Stomach (tissue), 9 donors: Measurements from ENCODE around the gene LRRC74B. TPM values are rescaled to one million over a fixed set of nuclear protein-coding genes. Genes with fewer than 3 reads are reported as not detected.

Source experiments
- DNase-seq, 2 donors: peaks; one replicate each; pipeline versions ENCODE4 v3.0.0 to v3.0.0-alpha.2; 2013 to 2019
- H3K27ac ChIP-seq, 5 donors: fragments of 200-600 bp in 4 of 5; sonication (generic) in 4 of 5; one replicate each; pipeline ENCODE4 v1.5.1; 2013 to 2019; ENCODE audit warnings: mild to moderate bottlenecking in 1 of 5, moderate library complexity in 1 of 5
- H3K27me3 ChIP-seq, 3 donors: fragments of 200-600 bp; sonication (generic); one replicate each; pipeline ENCODE4 v1.5.1; 2017 to 2019; ENCODE audit warnings: mixed run types in 1 of 3
- H3K36me3 ChIP-seq, 4 donors: fragments of 200-600 bp; sonication (generic); 1 replicate in 3 of 4; 2 replicates in 1 of 4; pipeline ENCODE4 v1.5.1; 2016 to 2019
- H3K4me1 ChIP-seq, 4 donors: fragments of 200-600 bp; sonication (generic); one replicate each; pipeline ENCODE4 v1.5.1; 2016 to 2019
- H3K4me3 ChIP-seq, 4 donors: fragments of 200-600 bp; sonication (generic) in 3 of 4; one replicate each; pipeline ENCODE4 v1.5.1; 2016 to 2019; ENCODE audit warnings: mild to moderate bottlenecking in 1 of 4
- H3K9me3 ChIP-seq, 4 donors: fragments of 200-600 bp; sonication (generic); one replicate each; pipeline ENCODE4 v1.5.1; 2016 to 2019
- EP300 ChIP-seq: sonication (generic); formaldehyde crosslinking; IDR thresholded peaks from one replicate; pipeline ENCODE4 v1.6.1; 2017; ENCODE audit warnings: antibody characterized with exemption
- POLR2A ChIP-seq, 4 donors: fragments of 450-650 bp; IDR thresholded peaks; one replicate each; pipeline ENCODE4 v1.6.1; 2016; ENCODE audit warnings: antibody characterized with exemption in 4 of 4, control low read depth in 2 of 4, mild to moderate bottlenecking in 1 of 4, moderate library complexity in 1 of 4
- POLR2AphosphoS5 ChIP-seq, 3 donors: sonication (generic); formaldehyde crosslinking; IDR thresholded peaks; one replicate each; pipeline ENCODE4 v1.6.1; 2016; ENCODE audit warnings: antibody characterized with exemption in 3 of 3
- WGBS, 5 donors: extraction: QIAGEN DNeasy Blood & Tissue Kit in 3 of 5; methylation state at CpG; one replicate each; pipeline versions ENCODE4 v1.1.5 to v1.1.7; 2013 to 2018; 5-methylcytosine and 5-hydroxymethylcytosine counted together
- intact Hi-C: fragments of 100-400 bp; cut with DNase I; formaldehyde crosslinking; loops from one replicate; pipeline ENCODE4 v1.15.1; 2023; ENCODE audit warnings: low total_unique reads
- polyA plus RNA-seq, 3 donors: library from polyadenylated mRNA; stranded (reverse); fragments of 200-250 nt; gene quantifications; one replicate each; pipeline ENCODE4 v1.2.3, GENCODE V29; 2013
- total RNA-seq, 5 donors: library from RNA; depleted of rRNA; stranded (reverse); fragments of >200 nt; gene quantifications; one replicate each; pipeline versions ENCODE4 v1.1.0 to v1.2.3, GENCODE V29; 2014 to 2016
- TF ChIP-seq, protein P1 (sequence below), 7 experiments: fragments of 450-650 bp in 4 of 7; fragments of 200-600 bp in 3 of 7; sonication (generic) in 3 of 7; IDR thresholded peaks; one replicate each; pipeline ENCODE4 v1.5.1; 2016 to 2019; ENCODE audit warnings: antibody characterized with exemption in 7 of 7, control low read depth in 2 of 7, mild to moderate bottlenecking in 1 of 7
- donor health status: healthy with polysubstance abuse.
- donor health status: Bipolar disorder and iron deficiency.
- donor health status: healthy.

The LRRC74B gene
- total and polyA plus RNA-seq, 8 donors, result not detected

DNA sequence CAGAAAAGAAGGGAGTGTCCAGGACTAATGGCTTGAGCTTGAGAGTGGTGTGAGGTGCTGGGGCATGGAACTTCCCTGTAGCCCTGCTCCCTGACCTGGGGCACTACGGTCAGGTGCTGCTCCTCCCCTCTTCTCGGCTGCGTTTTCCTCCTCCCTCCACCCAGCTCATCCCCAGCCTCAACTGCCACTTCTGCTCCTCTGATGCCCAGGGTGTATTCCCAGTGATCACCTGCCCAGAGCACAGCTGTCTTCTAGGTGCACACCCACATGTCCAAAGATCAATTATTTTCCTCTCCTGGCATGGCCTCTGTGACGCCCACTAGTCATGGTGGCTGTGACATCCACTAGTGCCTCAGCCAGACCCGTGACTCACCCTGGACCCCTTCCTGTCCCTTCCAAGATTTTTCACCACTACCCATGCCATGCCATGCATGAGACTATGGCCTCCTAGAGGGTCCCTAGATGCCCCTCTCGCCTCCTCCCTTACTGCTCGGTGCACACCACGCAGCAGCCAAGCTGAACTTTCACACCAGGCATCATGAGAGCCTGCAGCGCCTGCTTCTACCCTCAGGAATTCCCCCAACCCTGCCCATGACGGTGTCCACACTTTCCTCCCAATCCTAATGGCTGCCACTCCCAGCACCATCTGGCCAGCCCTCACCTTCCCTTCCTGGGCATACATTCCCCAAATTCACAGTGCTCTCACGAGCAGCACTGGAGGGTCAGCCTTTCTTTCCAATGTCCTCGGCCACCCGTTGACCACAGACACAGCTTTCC lies 28.9 kb upstream of the LRRC74B start:
- intact Hi-C loops, result no loop called here
- 79 to 86% (median 81%) methylated on average over 13 of the region's 13 CpGs for WGBS, 5 donors
- no peak for DNase-seq
- no peak overlapping the region for H3K4me3 ChIP-seq
- TF ChIP-seq POLR2A (IDR thresholded peaks at IDR 0.05) (no peak), POLR2AphosphoS5 (IDR thresholded peaks at IDR 0.05) (no peak), EP300 (no peak)
- TF ChIP-seq, protein P1, sequence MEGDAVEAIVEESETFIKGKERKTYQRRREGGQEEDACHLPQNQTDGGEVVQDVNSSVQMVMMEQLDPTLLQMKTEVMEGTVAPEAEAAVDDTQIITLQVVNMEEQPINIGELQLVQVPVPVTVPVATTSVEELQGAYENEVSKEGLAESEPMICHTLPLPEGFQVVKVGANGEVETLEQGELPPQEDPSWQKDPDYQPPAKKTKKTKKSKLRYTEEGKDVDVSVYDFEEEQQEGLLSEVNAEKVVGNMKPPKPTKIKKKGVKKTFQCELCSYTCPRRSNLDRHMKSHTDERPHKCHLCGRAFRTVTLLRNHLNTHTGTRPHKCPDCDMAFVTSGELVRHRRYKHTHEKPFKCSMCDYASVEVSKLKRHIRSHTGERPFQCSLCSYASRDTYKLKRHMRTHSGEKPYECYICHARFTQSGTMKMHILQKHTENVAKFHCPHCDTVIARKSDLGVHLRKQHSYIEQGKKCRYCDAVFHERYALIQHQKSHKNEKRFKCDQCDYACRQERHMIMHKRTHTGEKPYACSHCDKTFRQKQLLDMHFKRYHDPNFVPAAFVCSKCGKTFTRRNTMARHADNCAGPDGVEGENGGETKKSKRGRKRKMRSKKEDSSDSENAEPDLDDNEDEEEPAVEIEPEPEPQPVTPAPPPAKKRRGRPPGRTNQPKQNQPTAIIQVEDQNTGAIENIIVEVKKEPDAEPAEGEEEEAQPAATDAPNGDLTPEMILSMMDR (IDR thresholded peaks at IDR 0.05), result no peak
- H3K27me3 ChIP-seq, result no peaks in the 10 kb centered on the region
- H3K36me3 ChIP-seq, result no peaks in the 10 kb centered on the region
- H3K4me1 ChIP-seq, result peaks cover 15 to 29% (median 28%) of the 10 kb centered on the region in 4 donors
- H3K27ac ChIP-seq, result no peak overlapping the region
- H3K9me3 ChIP-seq, result no peaks in the 10 kb centered on the region

DNA sequence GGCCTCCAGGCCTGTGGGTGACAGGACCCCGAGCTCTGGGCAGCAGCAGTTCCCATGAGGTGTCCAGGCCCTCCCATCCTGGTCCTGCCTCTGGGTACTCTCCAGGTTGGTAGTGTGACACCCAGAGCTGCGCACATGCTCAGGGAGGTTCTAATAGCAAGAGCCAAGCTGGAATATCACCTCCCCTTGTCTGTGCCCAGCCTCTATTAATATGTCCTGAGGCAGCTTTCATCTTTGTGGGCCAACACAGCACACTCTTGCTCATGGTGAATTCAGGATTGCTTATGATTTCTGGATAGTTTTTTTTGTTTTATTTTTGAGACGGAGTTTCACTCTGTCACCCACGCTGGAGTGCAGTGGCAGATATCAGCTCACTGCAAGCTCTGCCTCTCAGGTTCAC lies 27.4 kb upstream of the LRRC74B start:
- DNase-seq, result no peak
- intact Hi-C loops, result no loop called here
- Histone ChIP-seq H3K4me3 (no peak overlapping the region), H3K9me3 (no peaks in the 10 kb centered on the region), H3K27me3 (no peaks in the 10 kb centered on the region), H3K4me1 (peaks cover 15 to 28% (median 27%) of the 10 kb centered on the region in 4 donors), H3K36me3 (no peaks in the 10 kb centered on the region), H3K27ac (no peak overlapping the region)
- 83 to 94% (median 89%) methylated on average over 4 of the region's 4 CpGs for WGBS, 5 donors
- no peak for TF ChIP-seq POLR2AphosphoS5 (IDR thresholded peaks at IDR 0.05)
- TF ChIP-seq, protein P1 (IDR thresholded peaks at IDR 0.05), result no peak

DNA sequence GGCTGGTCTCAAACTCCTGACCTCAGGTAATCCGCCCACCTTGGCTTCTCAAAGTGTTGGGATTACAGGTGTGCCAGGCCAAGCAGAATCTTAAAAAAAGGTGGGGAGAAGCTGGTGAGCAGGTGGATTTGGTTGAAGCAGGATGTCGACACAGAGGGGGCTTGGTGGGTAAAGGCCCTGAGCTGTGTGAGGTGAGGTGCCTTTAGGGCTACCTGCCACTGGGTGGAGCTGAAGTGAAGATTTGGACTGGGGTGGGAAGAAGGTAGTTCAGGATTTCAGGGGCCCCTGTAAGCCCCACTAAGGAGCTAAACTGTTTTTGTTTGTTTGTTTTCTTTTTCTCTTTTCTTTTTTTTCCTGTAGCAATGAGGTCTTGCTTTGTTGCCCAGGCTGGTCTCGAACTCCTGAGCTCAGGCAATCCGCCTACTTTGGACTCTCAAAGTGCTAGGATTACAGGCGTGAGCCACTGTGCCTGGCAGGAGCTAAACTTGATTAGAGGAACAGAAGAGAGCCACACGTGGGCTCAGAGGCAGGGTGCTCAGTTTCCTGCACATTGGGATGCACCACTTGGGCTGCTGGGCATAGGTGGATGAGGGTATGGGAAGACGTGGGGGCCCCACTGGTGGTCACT lies 24.8 kb upstream of the LRRC74B start:
- Histone ChIP-seq H3K4me1 (peaks cover 0 to 2% (median 2%) of the 10 kb centered on the region in 4 donors), H3K27me3 (no peaks in the 10 kb centered on the region), H3K9me3 (no peaks in the 10 kb centered on the region), H3K4me3 (no peak overlapping the region), H3K27ac (no peak overlapping the region), H3K36me3 (no peaks in the 10 kb centered on the region)
- 56 to 59% (median 57%) methylated on average over 7 of the region's 7 CpGs for WGBS, 5 donors
- intact Hi-C loops, result loop anchor here (10.0 kb wide), 1 partner anchor 56 kb away; the partner anchor contains the start of gene AIFM3
- TF ChIP-seq EP300 (no peak), POLR2AphosphoS5 (IDR thresholded peaks at IDR 0.05) (no peak), POLR2A (IDR thresholded peaks at IDR 0.05) (no peak)
- DNase-seq, result no peak

DNA sequence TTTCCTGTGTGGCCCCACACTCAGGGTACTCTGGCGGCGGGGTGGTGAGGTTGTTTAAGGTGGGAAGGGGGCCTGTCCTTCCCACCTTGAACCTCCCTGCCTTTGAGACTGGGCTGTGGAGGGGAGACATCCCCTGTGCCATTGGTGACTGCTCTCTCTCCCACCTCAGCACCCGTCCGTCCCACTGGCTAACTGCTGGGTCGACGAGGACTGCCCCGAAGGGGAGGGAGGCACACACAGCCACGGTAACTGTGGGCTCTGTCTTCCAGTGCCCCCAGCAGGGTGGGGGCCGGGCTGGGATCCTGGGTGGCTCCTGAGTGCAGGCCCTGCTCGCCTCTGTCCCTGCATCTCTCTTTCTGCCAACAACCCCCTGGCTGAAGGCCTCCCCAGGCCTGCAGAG lies 23.2 kb upstream of the LRRC74B start:
- 65 to 79% (median 75%) methylated on average over 6 to 10 of the region's 10 CpGs for WGBS, 5 donors
- DNase-seq, result no peak
- TF ChIP-seq POLR2AphosphoS5 (IDR thresholded peaks at IDR 0.05), result no peak
- no peak for TF ChIP-seq POLR2A (IDR thresholded peaks at IDR 0.05)
- TF ChIP-seq, protein P1 (IDR thresholded peaks at IDR 0.05), result no peak
- no peak for TF ChIP-seq EP300
- H3K4me1 ChIP-seq, result no peaks in the 10 kb centered on the region
- intact Hi-C loops, result loop anchor here (10.0 kb wide), 1 partner anchor 58 kb away; the partner anchor contains the start of gene AIFM3
- no peak overlapping the region for H3K27ac ChIP-seq
- no peak overlapping the region for H3K4me3 ChIP-seq
- no peaks in the 10 kb centered on the region for H3K9me3 ChIP-seq
- no peaks in the 10 kb centered on the region for H3K36me3 ChIP-seq
- no peaks in the 10 kb centered on the region for H3K27me3 ChIP-seq
